Testis (tissue), 3 donors: ENCODE data around the gene MYLK4. TPM values are rescaled to one million over a fixed set of nuclear protein-coding genes. Genes with fewer than 3 reads are reported as not detected.

ENCODE experiments used
- DNase-seq: peaks from one replicate; pipeline ENCODE4 v3.0.0-alpha.2; 2019
- H3K27ac ChIP-seq, 2 donors: fragments of 200-600 bp; sonication (generic); one replicate each; pipeline ENCODE4 v1.5.1; 2019
- H3K27me3 ChIP-seq: fragments of 200-600 bp; sonication (generic); one replicate; pipeline ENCODE4 v1.5.1; 2019
- H3K36me3 ChIP-seq: fragments of 200-600 bp; sonication (generic); one replicate; pipeline ENCODE4 v1.5.1; 2017; ENCODE audit warnings: low read depth; ENCODE audit errors: missing control alignments
- H3K4me1 ChIP-seq: fragments of 200-600 bp; sonication (generic); one replicate; pipeline ENCODE4 v1.5.1; 2019
- H3K4me3 ChIP-seq, 2 donors: fragments of 200-600 bp; sonication (generic); one replicate each; pipeline ENCODE4 v1.5.1; 2017 to 2019
- H3K9me3 ChIP-seq: fragments of 200-600 bp; sonication (generic); one replicate; pipeline ENCODE4 v1.5.1; 2017
- CTCF ChIP-seq, 3 experiments: fragments of 450-650 bp in 2 of 3; fragments of 200-600 bp in 1 of 3; sonication (generic) in 1 of 3; IDR thresholded peaks; one replicate each; pipeline ENCODE4 v1.5.1; 2016 to 2019; ENCODE audit warnings: antibody characterized with exemption in 3 of 3, mild to moderate bottlenecking in 2 of 3, moderate library complexity in 1 of 3
- POLR2A ChIP-seq: fragments of 450-650 bp; IDR thresholded peaks from one replicate; pipeline ENCODE4 v1.6.1; 2017; ENCODE audit warnings: antibody characterized with exemption, mild to moderate bottlenecking, moderate library complexity
- WGBS, 2 donors: methylation state at CpG; one replicate each; pipeline ENCODE4 v1.1.5; 2018; 5-methylcytosine and 5-hydroxymethylcytosine counted together
- intact Hi-C: fragments of 100-400 bp; cut with DNase I; formaldehyde crosslinking; loops from one replicate; pipeline ENCODE4 v1.15.1; 2023; ENCODE audit warnings: low total_unique reads
- polyA plus RNA-seq: library from polyadenylated mRNA; stranded (reverse); fragments of 350-450 nt; fragmentation: Illumina TruSeq; extraction: RNeasy Lipid Tissue Mini Kit (QIAGEN cat#74804); gene quantifications from one replicate; pipeline ENCODE4 v1.2.3, GENCODE V29; 2014; ENCODE audit warnings: low read depth, low replicate concordance; ENCODE audit not compliant: insufficient read depth
- total RNA-seq, 2 donors: library from RNA; depleted of rRNA; stranded (reverse); fragments of >200 nt; gene quantifications; one replicate each; pipeline ENCODE4 v1.2.3, GENCODE V29; 2016

MYLK4 gene
- total and polyA plus RNA-seq, 3 donors from 2014 or later = 0.62 to 1.5 (median 0.71) TPM

GRCh38 chr6:2652611-2653010 lies 98.1 kb downstream of the MYLK4 start:
- no peak overlapping the region for H3K27ac ChIP-seq
- 71 to 89% methylated on average over 3 of the region's 3 CpGs for WGBS, 2 donors
- H3K27me3 ChIP-seq = no peaks in the 10 kb centered on the region
- no peak for TF ChIP-seq CTCF (IDR thresholded peaks at IDR 0.05)
- TF ChIP-seq POLR2A = no peak
- H3K4me3 ChIP-seq = no peak overlapping the region
- no peak for DNase-seq
- intact Hi-C loops = no loop called here
- no peaks in the 10 kb centered on the region for H3K36me3 ChIP-seq
- no peaks in the 10 kb centered on the region for H3K9me3 ChIP-seq
- no peaks in the 10 kb centered on the region for H3K4me1 ChIP-seq

GRCh38 chr6:2651961-2652360 lies 98.8 kb downstream of the MYLK4 start:
- Histone ChIP-seq H3K4me3 (no peak overlapping the region), H3K9me3 (no peaks in the 10 kb centered on the region), H3K36me3 (no peaks in the 10 kb centered on the region), H3K27ac (no peak overlapping the region), H3K27me3 (no peaks in the 10 kb centered on the region), H3K4me1 (no peaks in the 10 kb centered on the region)
- no peak for DNase-seq
- intact Hi-C loops = no loop called here
- WGBS, 2 donors = 94 to 98% methylated on average over 3 of the region's 3 CpGs
- TF ChIP-seq CTCF (IDR thresholded peaks at IDR 0.05) (no peak), POLR2A (no peak)

- no peak overlapping the region for H3K27ac ChIP-seq
- DNase-seq = no peak
- no peaks in the 10 kb centered on the region for H3K9me3 ChIP-seq
- no peak overlapping the region for H3K4me3 ChIP-seq
- no peaks in the 10 kb centered on the region for H3K4me1 ChIP-seq
- intact Hi-C loops = no loop called here
- TF ChIP-seq POLR2A (no peak), CTCF (IDR thresholded peaks at IDR 0.05) (no peak)
- no peaks in the 10 kb centered on the region for H3K36me3 ChIP-seq
- 90 to 95% methylated on average over 1 of the region's 1 CpG for whole genome bisulfite sequencing, 2 donors
- H3K27me3 ChIP-seq = no peaks in the 10 kb centered on the region
These were observed 99.2 kb downstream of the MYLK4 start for GRCh38 chr6:2651536-2651935.

GRCh38 chr6:2646346-2646745 lies 104.4 kb downstream of the MYLK4 start:
- no peak overlapping the region for H3K4me3 ChIP-seq
- TF ChIP-seq CTCF (IDR thresholded peaks at IDR 0.05) = no peak
- no peak for TF ChIP-seq POLR2A
- H3K4me1 ChIP-seq = no peaks in the 10 kb centered on the region
- H3K27ac ChIP-seq = no peak overlapping the region
- H3K9me3 ChIP-seq = no peaks in the 10 kb centered on the region
- intact Hi-C loops = no loop called here
- no peak for DNase-seq
- WGBS, 2 donors = 87 to 88% methylated on average over 3 of the region's 3 CpGs
- H3K36me3 ChIP-seq = no peaks in the 10 kb centered on the region
- H3K27me3 ChIP-seq = no peaks in the 10 kb centered on the region

GRCh38 chr6:2643935-2644539 lies 106.7 kb downstream of the MYLK4 start:
- Histone ChIP-seq H3K9me3 (no peaks in the 10 kb centered on the region), H3K27me3 (no peaks in the 10 kb centered on the region), H3K36me3 (no peaks in the 10 kb centered on the region), H3K4me1 (no peaks in the 10 kb centered on the region), H3K4me3 (no peak overlapping the region), H3K27ac (no peak overlapping the region)
- no peak for TF ChIP-seq POLR2A
- no peak for TF ChIP-seq CTCF (IDR thresholded peaks at IDR 0.05)
- WGBS, 2 donors = 81 to 95% methylated on average over 5 of the region's 5 CpGs
- no peak for DNase-seq
- intact Hi-C loops = no loop called here
